Suprapubic skin (tissue), 4 donors: ENCODE results near the gene JAML.

Experiments
- EP300 ChIP-seq: sonication (generic); formaldehyde crosslinking; IDR thresholded peaks from one replicate; pipeline ENCODE4 v1.6.1; 2017; ENCODE audit warnings: antibody characterized with exemption
- POLR2A ChIP-seq, 2 donors: fragments of 450-650 bp; IDR thresholded peaks; one replicate each; pipeline ENCODE4 v1.6.1; 2017; ENCODE audit warnings: antibody characterized with exemption in 2 of 2, mild to moderate bottlenecking in 2 of 2, moderate library complexity in 2 of 2
- POLR2AphosphoS5 ChIP-seq, 3 donors: sonication (generic); formaldehyde crosslinking; IDR thresholded peaks; one replicate each; pipeline ENCODE4 v1.6.1; 2017; ENCODE audit warnings: antibody characterized with exemption in 3 of 3
- TF ChIP-seq, protein P1 (sequence below), 2 donors: fragments of 200-600 bp in 1 of 2; fragments of 450-650 bp in 1 of 2; sonication (generic) in 1 of 2; IDR thresholded peaks; one replicate each; pipeline ENCODE4 v1.5.1; 2016 to 2019; ENCODE audit warnings: antibody characterized with exemption in 2 of 2, mild to moderate bottlenecking in 1 of 2, moderate library complexity in 1 of 2

DNA sequence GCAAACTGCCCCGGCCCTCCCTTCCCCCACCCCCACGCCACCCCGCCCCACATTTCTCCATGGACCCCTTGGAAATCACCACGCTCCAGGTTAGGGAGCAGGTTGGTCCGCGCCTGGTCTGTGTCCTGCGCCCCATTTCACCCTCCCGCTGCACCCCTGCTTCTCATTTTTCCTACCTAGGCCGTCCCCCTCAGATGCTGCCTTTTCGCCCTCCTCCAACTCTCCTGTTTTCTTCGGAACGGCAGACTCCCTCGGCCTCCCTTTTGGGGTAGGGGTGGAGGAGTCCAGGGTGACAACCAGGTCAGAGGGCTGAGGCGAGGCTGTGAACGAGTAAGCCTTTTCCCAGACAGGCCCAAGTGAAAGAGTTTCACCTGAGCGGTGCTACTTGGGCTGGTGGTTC lies 71.3 kb downstream of the JAML start:
- no peak for TF ChIP-seq POLR2AphosphoS5 (IDR thresholded peaks at IDR 0.05)
- TF ChIP-seq EP300 = no peak
- TF ChIP-seq, protein P1, sequence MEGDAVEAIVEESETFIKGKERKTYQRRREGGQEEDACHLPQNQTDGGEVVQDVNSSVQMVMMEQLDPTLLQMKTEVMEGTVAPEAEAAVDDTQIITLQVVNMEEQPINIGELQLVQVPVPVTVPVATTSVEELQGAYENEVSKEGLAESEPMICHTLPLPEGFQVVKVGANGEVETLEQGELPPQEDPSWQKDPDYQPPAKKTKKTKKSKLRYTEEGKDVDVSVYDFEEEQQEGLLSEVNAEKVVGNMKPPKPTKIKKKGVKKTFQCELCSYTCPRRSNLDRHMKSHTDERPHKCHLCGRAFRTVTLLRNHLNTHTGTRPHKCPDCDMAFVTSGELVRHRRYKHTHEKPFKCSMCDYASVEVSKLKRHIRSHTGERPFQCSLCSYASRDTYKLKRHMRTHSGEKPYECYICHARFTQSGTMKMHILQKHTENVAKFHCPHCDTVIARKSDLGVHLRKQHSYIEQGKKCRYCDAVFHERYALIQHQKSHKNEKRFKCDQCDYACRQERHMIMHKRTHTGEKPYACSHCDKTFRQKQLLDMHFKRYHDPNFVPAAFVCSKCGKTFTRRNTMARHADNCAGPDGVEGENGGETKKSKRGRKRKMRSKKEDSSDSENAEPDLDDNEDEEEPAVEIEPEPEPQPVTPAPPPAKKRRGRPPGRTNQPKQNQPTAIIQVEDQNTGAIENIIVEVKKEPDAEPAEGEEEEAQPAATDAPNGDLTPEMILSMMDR (IDR thresholded peaks at IDR 0.05) = no peak
- no peak for TF ChIP-seq POLR2A (IDR thresholded peaks at IDR 0.05)
